ENCODE measurements around the gene KCNV2. TPM values are rescaled to one million over a fixed set of nuclear protein-coding genes. Genes with fewer than 3 reads are reported as not detected.

Gene KCNV2
- total RNA-seq, 4 donors from 2014 or later: not detected

- DNase-seq: no peak
- no peak overlapping the region for H3K27ac ChIP-seq
These were observed 41.7 kb downstream of the KCNV2 start for GRCh38 chr9:2758898-2759510.

DNA sequence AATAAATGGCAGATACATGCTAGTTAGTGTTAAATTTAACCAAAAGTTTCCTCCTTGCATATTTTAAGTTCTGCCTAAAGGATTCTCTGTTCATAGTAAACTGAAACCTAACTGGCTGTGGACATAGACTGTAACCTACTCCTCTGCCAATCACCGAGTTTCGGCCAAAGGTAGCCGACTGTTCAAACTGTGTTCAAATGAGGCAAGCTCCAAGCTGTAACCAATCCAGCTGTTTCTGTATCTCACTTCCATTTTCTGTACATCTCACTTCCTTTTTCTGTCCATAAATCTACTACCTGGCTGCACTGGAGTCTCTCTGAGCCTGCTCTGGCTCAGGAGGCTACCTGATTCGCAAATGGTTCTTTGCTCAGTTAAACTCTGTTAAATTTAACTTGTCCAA is 44.1 kb downstream of the KCNV2 start:
- H3K4me1 ChIP-seq: no peaks in the 10 kb centered on the region
- H3K36me3 ChIP-seq: no peaks in the 10 kb centered on the region
- no peaks in the 10 kb centered on the region for H3K27me3 ChIP-seq
- TF ChIP-seq POLR2A (IDR thresholded peaks at IDR 0.05): no peak
- H3K4me3 ChIP-seq: no peak overlapping the region
- no peak overlapping the region for H3K27ac ChIP-seq
- DNase-seq: no peak
- no peaks in the 10 kb centered on the region for H3K9me3 ChIP-seq

More at GRCh38 chr9:2758898-2759510, 41.7 kb downstream of the KCNV2 start:
- H3K9me3 ChIP-seq: no peaks in the 10 kb centered on the region
- no peak overlapping the region for H3K4me3 ChIP-seq
- H3K27me3 ChIP-seq: no peaks in the 10 kb centered on the region
- H3K36me3 ChIP-seq: no peaks in the 10 kb centered on the region
- TF ChIP-seq, protein P1, sequence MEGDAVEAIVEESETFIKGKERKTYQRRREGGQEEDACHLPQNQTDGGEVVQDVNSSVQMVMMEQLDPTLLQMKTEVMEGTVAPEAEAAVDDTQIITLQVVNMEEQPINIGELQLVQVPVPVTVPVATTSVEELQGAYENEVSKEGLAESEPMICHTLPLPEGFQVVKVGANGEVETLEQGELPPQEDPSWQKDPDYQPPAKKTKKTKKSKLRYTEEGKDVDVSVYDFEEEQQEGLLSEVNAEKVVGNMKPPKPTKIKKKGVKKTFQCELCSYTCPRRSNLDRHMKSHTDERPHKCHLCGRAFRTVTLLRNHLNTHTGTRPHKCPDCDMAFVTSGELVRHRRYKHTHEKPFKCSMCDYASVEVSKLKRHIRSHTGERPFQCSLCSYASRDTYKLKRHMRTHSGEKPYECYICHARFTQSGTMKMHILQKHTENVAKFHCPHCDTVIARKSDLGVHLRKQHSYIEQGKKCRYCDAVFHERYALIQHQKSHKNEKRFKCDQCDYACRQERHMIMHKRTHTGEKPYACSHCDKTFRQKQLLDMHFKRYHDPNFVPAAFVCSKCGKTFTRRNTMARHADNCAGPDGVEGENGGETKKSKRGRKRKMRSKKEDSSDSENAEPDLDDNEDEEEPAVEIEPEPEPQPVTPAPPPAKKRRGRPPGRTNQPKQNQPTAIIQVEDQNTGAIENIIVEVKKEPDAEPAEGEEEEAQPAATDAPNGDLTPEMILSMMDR (IDR thresholded peaks at IDR 0.05): no peak
- no peak for TF ChIP-seq POLR2A (IDR thresholded peaks at IDR 0.05)
- H3K4me1 ChIP-seq: no peaks in the 10 kb centered on the region

DNA sequence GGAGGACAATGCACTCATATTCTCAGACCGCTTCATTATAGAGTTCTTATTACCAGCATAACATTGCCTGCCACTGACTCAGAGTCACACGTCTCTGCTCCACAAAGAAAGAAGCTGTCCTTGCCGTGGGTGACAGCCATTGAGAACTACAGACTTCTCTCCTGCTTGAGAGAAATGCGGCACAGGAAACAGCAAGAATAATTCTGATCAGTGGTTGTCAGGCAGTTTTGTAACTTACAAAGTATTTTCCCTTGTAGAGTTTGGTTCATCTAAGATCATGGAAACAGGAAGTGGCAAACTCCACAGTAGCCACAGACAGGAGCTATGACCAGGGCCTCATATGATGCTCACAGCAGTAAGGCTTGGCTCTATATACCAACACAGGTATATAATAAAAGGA is 47.0 kb downstream of the KCNV2 start:
- Histone ChIP-seq H3K27ac (no peak overlapping the region), H3K4me1 (no peaks in the 10 kb centered on the region), H3K36me3 (peaks cover 0 to 2% (median 0%) of the 10 kb centered on the region in 3 donors), H3K9me3 (no peaks in the 10 kb centered on the region), H3K27me3 (no peaks in the 10 kb centered on the region), H3K4me3 (no peak overlapping the region)
- no peak for DNase-seq
- TF ChIP-seq POLR2A (IDR thresholded peaks at IDR 0.05): no peak
- TF ChIP-seq, protein P1 (IDR thresholded peaks at IDR 0.05): no peak

GRCh38 chr9:2765250-2765880 is 48.1 kb downstream of the KCNV2 start:
- no peak overlapping the region for H3K4me3 ChIP-seq
- no peaks in the 10 kb centered on the region for H3K9me3 ChIP-seq
- peaks cover 0 to 8% (median 0%) of the 10 kb centered on the region in 3 donors for H3K36me3 ChIP-seq
- TF ChIP-seq, protein P1 (IDR thresholded peaks at IDR 0.05): no peak
- no peak for TF ChIP-seq POLR2A (IDR thresholded peaks at IDR 0.05)
- no peak for DNase-seq
- H3K27ac ChIP-seq: no peak overlapping the region
- H3K4me1 ChIP-seq: no peaks in the 10 kb centered on the region
- no peaks in the 10 kb centered on the region for H3K27me3 ChIP-seq

DNA sequence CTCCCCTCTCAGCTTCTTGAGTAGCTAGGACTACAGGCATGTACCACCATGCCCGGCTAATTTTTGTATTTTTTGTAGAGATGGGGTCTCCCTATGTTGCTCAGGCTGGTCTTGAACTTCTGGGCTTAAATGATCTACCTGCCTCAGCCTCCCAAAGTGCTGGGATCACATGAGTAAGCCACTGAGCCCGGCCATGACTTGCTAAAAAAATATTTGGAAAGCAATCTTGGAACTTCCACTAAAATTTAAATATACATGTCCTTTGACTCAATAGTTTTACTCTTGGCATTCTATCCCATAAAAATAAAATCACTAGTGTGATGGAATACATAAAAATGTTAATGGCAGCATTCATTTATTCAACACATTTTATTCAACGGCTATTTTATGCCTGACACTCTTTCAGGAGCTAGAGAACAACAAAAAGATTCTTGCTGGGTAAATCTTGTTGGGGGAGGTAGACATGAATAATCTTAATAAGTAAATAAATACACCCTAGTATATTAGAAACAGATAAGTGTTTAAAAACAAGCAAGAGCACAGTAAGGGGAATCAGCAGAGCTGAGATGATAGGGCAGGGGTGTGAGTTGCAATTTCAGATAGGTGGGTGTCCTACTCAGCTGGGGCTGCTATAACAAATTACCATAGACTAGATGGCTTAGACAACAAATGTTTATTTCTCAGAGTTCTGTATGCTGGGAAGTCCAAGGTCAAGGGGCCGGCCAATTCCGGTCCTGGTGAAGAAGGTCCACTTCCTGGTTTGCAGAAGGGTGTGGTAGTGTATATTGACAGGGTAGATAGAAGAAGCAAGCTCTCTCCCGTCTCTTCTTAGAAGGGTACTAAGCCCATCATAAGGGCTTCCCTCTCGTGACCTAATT is 50.7 kb downstream of the KCNV2 start:
- no peak overlapping the region for H3K4me3 ChIP-seq
- no peak for TF ChIP-seq POLR2A (IDR thresholded peaks at IDR 0.05)
- TF ChIP-seq, protein P1 (IDR thresholded peaks at IDR 0.05): no peak

More for the DNA sequence above, 50.7 kb downstream of the KCNV2 start:
- H3K36me3 ChIP-seq: peaks cover 0 to 14% (median 0%) of the 10 kb centered on the region in 3 donors
- H3K4me1 ChIP-seq: no peaks in the 10 kb centered on the region
- no peaks in the 10 kb centered on the region for H3K9me3 ChIP-seq
- no peak overlapping the region for H3K27ac ChIP-seq
- no peaks in the 10 kb centered on the region for H3K27me3 ChIP-seq
- DNase-seq: peak in 1 of 3 donors; percentile 53
